Mesenchymal stem cell (in vitro differentiated cells and primary cell): ENCODE data around the gene KRT25.

Experiments
- DNase-seq: peaks from one replicate; pipeline ENCODE4 v3.0.0-alpha.2; 2013
- H2AFZ ChIP-seq: one replicate; pipeline ENCODE4 v1.6.1; 2013; ENCODE audit warnings: low read depth, mild to moderate bottlenecking, control low read depth, inconsistent platforms, low read length, moderate library complexity
- H2AK5ac ChIP-seq: 2 replicates; pipeline ENCODE4 v1.6.1; 2013; ENCODE audit warnings: low read length, moderate library complexity, mild to moderate bottlenecking, inconsistent platforms; ENCODE audit not compliant: severe bottlenecking
- H2BK120ac ChIP-seq: one replicate; pipeline ENCODE4 v1.6.1; 2013; ENCODE audit warnings: low read depth, mild to moderate bottlenecking, inconsistent platforms, low read length, moderate library complexity
- H2BK12ac ChIP-seq, 2 experiments: one replicate each; pipeline ENCODE4 v1.6.1; 2013; ENCODE audit warnings: inconsistent platforms in 2 of 2, low read length in 2 of 2, mild to moderate bottlenecking in 2 of 2, moderate library complexity in 2 of 2, control low read depth in 1 of 2
- H2BK15ac ChIP-seq: one replicate; pipeline ENCODE4 v1.6.1; 2013; ENCODE audit warnings: mild to moderate bottlenecking, low read depth, inconsistent platforms; ENCODE audit not compliant: poor library complexity, severe bottlenecking
- H2BK5ac ChIP-seq: 2 replicates; pipeline ENCODE4 v1.6.1; 2013; ENCODE audit warnings: low read depth, mild to moderate bottlenecking, low read length, control low read depth, inconsistent platforms; ENCODE audit not compliant: poor library complexity, severe bottlenecking
- H3K14ac ChIP-seq, 2 experiments: one replicate each; pipeline ENCODE4 v1.6.1; 2013; ENCODE audit warnings: inconsistent platforms in 2 of 2, low read length in 2 of 2, control low read depth in 1 of 2, mild to moderate bottlenecking in 1 of 2, moderate library complexity in 1 of 2
- H3K18ac ChIP-seq, 2 experiments: one replicate each; pipeline ENCODE4 v1.6.1; 2013; ENCODE audit warnings: inconsistent platforms in 2 of 2, low read length in 2 of 2, control low read depth in 1 of 2, low read depth in 1 of 2, mild to moderate bottlenecking in 1 of 2
- H3K23ac ChIP-seq, 2 experiments: one replicate each; pipeline ENCODE4 v1.6.1; 2013; ENCODE audit warnings: inconsistent platforms in 2 of 2, low read length in 2 of 2, mild to moderate bottlenecking in 2 of 2, moderate library complexity in 2 of 2, control low read depth in 1 of 2
- H3K27ac ChIP-seq: 2 replicates; pipeline ENCODE4 v1.5.1; 2013; ENCODE audit warnings: mild to moderate bottlenecking, moderate library complexity, low read length, control low read depth, inconsistent platforms; ENCODE audit not compliant: poor library complexity, severe bottlenecking
- H3K27me3 ChIP-seq, 2 experiments: 2 replicates each; pipeline versions ENCODE4 v1.6.1 to v1.7.0; 2013; ENCODE audit warnings: low read length in 2 of 2, mild to moderate bottlenecking in 2 of 2, moderate library complexity in 2 of 2, control low read depth in 1 of 2, inconsistent platforms in 1 of 2; ENCODE audit not compliant: control insufficient read depth in 1 of 2, insufficient read depth in 1 of 2
- H3K36me3 ChIP-seq, 2 experiments: 2 replicates each; pipeline versions ENCODE4 v1.6.1 to v1.7.0; 2013; ENCODE audit warnings: low read length in 2 of 2, control low read depth in 1 of 2, inconsistent platforms in 1 of 2, low read depth in 1 of 2, mild to moderate bottlenecking in 1 of 2; ENCODE audit not compliant: insufficient read depth in 2 of 2, control insufficient read depth in 1 of 2
- H3K4ac ChIP-seq, 2 experiments: one replicate each; pipeline ENCODE4 v1.6.1; 2013; ENCODE audit warnings: inconsistent platforms in 2 of 2, low read length in 2 of 2, mild to moderate bottlenecking in 2 of 2, moderate library complexity in 2 of 2, control low read depth in 1 of 2, low read depth in 1 of 2
- H3K4me1 ChIP-seq: 2 replicates; pipeline ENCODE4 v1.6.1; 2013; ENCODE audit warnings: low read depth, low read length, control low read depth; ENCODE audit not compliant: control insufficient read depth, insufficient read depth
- H3K4me2 ChIP-seq: 2 replicates; pipeline ENCODE4 v1.6.1; 2013; ENCODE audit warnings: low read length, mild to moderate bottlenecking, inconsistent platforms; ENCODE audit not compliant: poor library complexity, severe bottlenecking
- H3K4me3 ChIP-seq, 2 experiments: 2 replicates each; pipeline versions ENCODE4 v1.5.1 to v1.7.0; 2013; ENCODE audit warnings: low read length in 2 of 2, mild to moderate bottlenecking in 2 of 2, control low read depth in 1 of 2, low read depth in 1 of 2; ENCODE audit not compliant: insufficient read depth in 1 of 2
- H3K79me1 ChIP-seq: replicated peaks from 2 replicates; pipeline ENCODE4 v1.6.1; 2013; ENCODE audit warnings: mild to moderate bottlenecking, control low read depth, low read length, inconsistent platforms; ENCODE audit not compliant: poor library complexity, severe bottlenecking
- H3K9ac ChIP-seq: 2 replicates; pipeline ENCODE4 v1.7.0; 2013; ENCODE audit warnings: mild to moderate bottlenecking, low read length, moderate library complexity
- H3K9me3 ChIP-seq: 2 replicates; pipeline ENCODE4 v1.7.0; 2013; ENCODE audit warnings: mild to moderate bottlenecking, low read length; ENCODE audit not compliant: control insufficient read depth
- H4K8ac ChIP-seq: one replicate; pipeline ENCODE4 v1.6.1; 2013; ENCODE audit warnings: inconsistent platforms, mild to moderate bottlenecking, low read length, moderate library complexity
- H4K91ac ChIP-seq: one replicate; pipeline ENCODE4 v1.6.1; 2013; ENCODE audit warnings: mild to moderate bottlenecking, low read length, inconsistent platforms
- WGBS: methylation state at CpG from one replicate; pipeline ENCODE4 v1.1.7; 2013; ENCODE audit warnings: mixed read lengths; 5-methylcytosine and 5-hydroxymethylcytosine counted together

The KRT25 gene

GRCh38 chr17:40775945-40776344, 20.8 kb upstream of the KRT25 start:
- H3K27me3 ChIP-seq: peaks cover 3 to 35% of the 10 kb centered on the region in 2 experiments
- H2BK15ac ChIP-seq: no peak overlapping the region
- no peaks in the 10 kb centered on the region for H3K9me3 ChIP-seq
- H3K4me3 ChIP-seq: no peak overlapping the region
- DNase-seq: no peak
- no peaks in the 10 kb centered on the region for H3K4me1 ChIP-seq
- no peak overlapping the region for H2BK12ac ChIP-seq
- H3K18ac ChIP-seq: no peak overlapping the region
- H3K4me2 ChIP-seq: no peak overlapping the region
- H3K27ac ChIP-seq: no peak overlapping the region
- no peak overlapping the region for H2AFZ ChIP-seq
- no peaks in the 10 kb centered on the region for H3K36me3 ChIP-seq
- H3K9ac ChIP-seq: no peak overlapping the region
- H3K14ac ChIP-seq: no peak overlapping the region
- no peak overlapping the region for H2AK5ac ChIP-seq
- no peak overlapping the region for H2BK5ac ChIP-seq
- no peak overlapping the region for H4K91ac ChIP-seq
- H3K79me1 ChIP-seq: no peaks in the 10 kb centered on the region
- no peak overlapping the region for H3K23ac ChIP-seq
- H2BK120ac ChIP-seq: no peak overlapping the region
- no peak overlapping the region for H3K4ac ChIP-seq
- H4K8ac ChIP-seq: no peak overlapping the region
- 84% methylated on average over 3 of the region's 4 CpGs for WGBS

GRCh38 chr17:40772101-40772500, 17.0 kb upstream of the KRT25 start, which contains the start of gene KRT26:
Gene KRT26 (minus strand): TSS chr17:40772201. CDS start chr17:40772113, 88 bp downstream.
- no peaks in the 10 kb centered on the region for H3K9me3 ChIP-seq
- no peak within 1 kb of the TSS for H2BK120ac ChIP-seq
- H3K27ac ChIP-seq: no peak within 1 kb of the TSS
- H4K8ac ChIP-seq: no peak within 1 kb of the TSS
- no peak within 1 kb of the TSS for H3K4me2 ChIP-seq
- no peak within 1 kb of the TSS for H3K18ac ChIP-seq
- DNase-seq: no peak
- H4K91ac ChIP-seq: no peak within 1 kb of the TSS
- H2BK12ac ChIP-seq: no peak within 1 kb of the TSS
- H2BK5ac ChIP-seq: no peak within 1 kb of the TSS
- no peak within 1 kb of the TSS for H2AFZ ChIP-seq
- 70% methylated on average over 2 of the region's 3 CpGs for WGBS
- H2BK15ac ChIP-seq: no peak within 1 kb of the TSS
- H3K4ac ChIP-seq: no peak within 1 kb of the TSS
- no peaks in the 10 kb centered on the region for H3K79me1 ChIP-seq
- H3K14ac ChIP-seq: no peak within 1 kb of the TSS
- no peak within 1 kb of the TSS for H2AK5ac ChIP-seq
- no peak within 1 kb of the TSS for H3K4me3 ChIP-seq
- no peaks in the 10 kb centered on the region for H3K4me1 ChIP-seq
- peaks cover 3 to 19% of the 10 kb centered on the region in 2 experiments for H3K27me3 ChIP-seq
- no peak within 1 kb of the TSS for H3K23ac ChIP-seq
- no peaks in the 10 kb centered on the region for H3K36me3 ChIP-seq
- H3K9ac ChIP-seq: no peak within 1 kb of the TSS

GRCh38 chr17:40765657-40766056, 10.5 kb upstream of the KRT25 start:
- no peak for DNase-seq
- H3K4me1 ChIP-seq: no peaks in the 10 kb centered on the region
- no peak overlapping the region for H2AK5ac ChIP-seq
- H3K9ac ChIP-seq: no peak overlapping the region
- H3K36me3 ChIP-seq: no peaks in the 10 kb centered on the region
- H3K23ac ChIP-seq: no peak overlapping the region
- H2BK5ac ChIP-seq: no peak overlapping the region
- H4K91ac ChIP-seq: no peak overlapping the region
- H3K4ac ChIP-seq: no peak overlapping the region
- peaks cover 0 to 4% of the 10 kb centered on the region in 2 experiments for H3K27me3 ChIP-seq
- WGBS: 80% methylated on average over 1 of the region's 2 CpGs
- H3K9me3 ChIP-seq: peaks cover 49% of the 10 kb centered on the region
- H2BK15ac ChIP-seq: no peak overlapping the region
- H3K4me2 ChIP-seq: no peak overlapping the region
- no peak overlapping the region for H2AFZ ChIP-seq
- H3K79me1 ChIP-seq: no peaks in the 10 kb centered on the region
- no peak overlapping the region for H4K8ac ChIP-seq
- H2BK120ac ChIP-seq: no peak overlapping the region
- H3K4me3 ChIP-seq: no peak overlapping the region
- no peak overlapping the region for H3K14ac ChIP-seq
- no peak overlapping the region for H2BK12ac ChIP-seq
- no peak overlapping the region for H3K18ac ChIP-seq
- H3K27ac ChIP-seq: no peak overlapping the region

- Histone ChIP-seq H3K79me1 (no peaks in the 10 kb centered on the region), H2AFZ (no peak overlapping the region), H3K4me1 (no peaks in the 10 kb centered on the region), H2AK5ac (no peak overlapping the region), H2BK5ac (no peak overlapping the region), H3K23ac (no peak overlapping the region), H4K8ac (no peak overlapping the region), H3K36me3 (no peaks in the 10 kb centered on the region), H2BK15ac (no peak overlapping the region), H3K27ac (no peak overlapping the region), H3K9me3 (peaks cover 68% of the 10 kb centered on the region), H4K91ac (no peak overlapping the region), H2BK120ac (no peak overlapping the region), H3K4me2 (no peak overlapping the region), H3K18ac (no peak overlapping the region), H3K4me3 (no peak overlapping the region), H3K14ac (no peak overlapping the region), H2BK12ac (no peak overlapping the region), H3K9ac (no peak overlapping the region), H3K27me3 (no peaks in the 10 kb centered on the region), H3K4ac (no peak overlapping the region)
- WGBS: no CpG with 5 or more reads among the region's 1 CpG
- no peak for DNase-seq
These were observed 8.6 kb upstream of the KRT25 start for GRCh38 chr17:40763752-40764151.
